Measurements from ENCODE around the gene TRPM4. TPM values are rescaled to one million over a fixed set of nuclear protein-coding genes. Genes with fewer than 3 reads are reported as not detected.

The TRPM4 gene
- polyA plus RNA-seq, 1 donor (not counting 4 experiments of a cell fraction or from before 2014, with no cell fraction given) = 16.1 TPM

GRCh38 chr19:49117677-49118564 is 39.7 kb upstream of the TRPM4 start:
- no peaks in the 10 kb centered on the region for H4K20me1 ChIP-seq (ENCODE audit: control insufficient read depth, extremely low read depth, insufficient read depth, low read length)
- dilution Hi-C loops (cut with MboI; ENCODE audit: extremely low pct_ligation_motif_present, low sequenced_read_pairs) = no loop called here
- peak overlapping the region; percentile 87 for H3K27ac ChIP-seq (ENCODE audit: control insufficient read depth, insufficient read depth, low read length)
- H3K4me1 ChIP-seq (ENCODE audit: control insufficient read depth, extremely low read depth, insufficient read depth, low read length) = peaks cover 17% of the 10 kb centered on the region
- TF ChIP-seq EZH2 (IDR thresholded peaks at IDR 0.05; ENCODE audit: low read length) (no peak), CTCF (optimal IDR thresholded peaks at IDR 0.05 in 1 of 3, IDR thresholded peaks at IDR 0.05 in 1 of 3, conservative IDR thresholded peaks at IDR 0.05 in 1 of 3; ENCODE audit: extremely low read depth in 1 of 3, insufficient read depth in 2 of 3, low read length in 3 of 3) (no peak)
- peak overlapping the region; percentile 83 for H2AFZ ChIP-seq (ENCODE audit: control insufficient read depth, low read length)
- DNase-seq (ENCODE audit: low read depth, low spot score) (no peak), FAIRE-seq (no peak)
- no peaks in the 10 kb centered on the region for H3K9me3 ChIP-seq (ENCODE audit: control insufficient read depth, low read depth, low read length)
- H3K9me1 ChIP-seq (ENCODE audit: control insufficient read depth, extremely low read depth, insufficient read depth, low read length) = no peaks in the 10 kb centered on the region
- no peaks in the 10 kb centered on the region for H3K27me3 ChIP-seq (ENCODE audit: control insufficient read depth, extremely low read depth, insufficient read depth, low read length)
- peak overlapping the region; percentile 83 for H3K9ac ChIP-seq (ENCODE audit: control insufficient read depth, extremely low read depth, insufficient read depth, low read length)
- H3K79me2 ChIP-seq (ENCODE audit: control insufficient read depth, insufficient read depth, low read length) = no peaks in the 10 kb centered on the region
- H3K4me3 ChIP-seq (ENCODE audit: control insufficient read depth in 2 of 3, extremely low read depth in 1 of 3, insufficient read depth in 2 of 3, low read depth in 1 of 3, low read length in 3 of 3) = peak overlapping the region; percentile 55 to 85 (median 83)
- H3K36me3 ChIP-seq (ENCODE audit: control insufficient read depth in 2 of 2, extremely low read depth in 1 of 2, insufficient read depth in 2 of 2, low read length in 2 of 2) = no peaks in the 10 kb centered on the region
- peak overlapping the region; percentile 98 for H3K4me2 ChIP-seq (ENCODE audit: control insufficient read depth, extremely low read depth, insufficient read depth, low read depth, low read length)

GRCh38 chr19:49118565-49119410 is 38.8 kb upstream of the TRPM4 start, which contains the start of gene C19orf73:
TSS of gene C19orf73 (minus strand) at chr19:49119143. CDS start at chr19:49119022, 121 bp downstream.
- Histone ChIP-seq H3K27me3 (ENCODE audit: control insufficient read depth, extremely low read depth, insufficient read depth, low read length) (no peaks in the 10 kb centered on the region), H2AFZ (ENCODE audit: control insufficient read depth, low read length) (peak within 1 kb of the TSS; percentile 83), H3K27ac (ENCODE audit: control insufficient read depth, insufficient read depth, low read length) (peak within 1 kb of the TSS; percentile 87), H3K36me3 (ENCODE audit: control insufficient read depth in 2 of 2, extremely low read depth in 1 of 2, insufficient read depth in 2 of 2, low read length in 2 of 2) (no peaks in the 10 kb centered on the region), H3K4me1 (ENCODE audit: control insufficient read depth, extremely low read depth, insufficient read depth, low read length) (peaks cover 15% of the 10 kb centered on the region), H3K9ac (ENCODE audit: control insufficient read depth, extremely low read depth, insufficient read depth, low read length) (peak within 1 kb of the TSS; percentile 83), H3K4me2 (ENCODE audit: control insufficient read depth, extremely low read depth, insufficient read depth, low read depth, low read length) (peak within 1 kb of the TSS; percentile 98), H3K9me1 (ENCODE audit: control insufficient read depth, extremely low read depth, insufficient read depth, low read length) (no peaks in the 10 kb centered on the region), H3K4me3 (ENCODE audit: control insufficient read depth in 2 of 3, extremely low read depth in 1 of 3, insufficient read depth in 2 of 3, low read depth in 1 of 3, low read length in 3 of 3) (peak within 1 kb of the TSS; percentile 55 to 85 (median 83)), H3K9me3 (ENCODE audit: control insufficient read depth, low read depth, low read length) (no peaks in the 10 kb centered on the region), H4K20me1 (ENCODE audit: control insufficient read depth, extremely low read depth, insufficient read depth, low read length) (no peaks in the 10 kb centered on the region), H3K79me2 (ENCODE audit: control insufficient read depth, insufficient read depth, low read length) (no peaks in the 10 kb centered on the region)
- dilution Hi-C loops (cut with MboI; ENCODE audit: extremely low pct_ligation_motif_present, low sequenced_read_pairs) = no loop called here
- TF ChIP-seq EZH2 (IDR thresholded peaks at IDR 0.05; ENCODE audit: low read length) (no peak), CTCF (optimal IDR thresholded peaks at IDR 0.05 in 1 of 3, IDR thresholded peaks at IDR 0.05 in 1 of 3, conservative IDR thresholded peaks at IDR 0.05 in 1 of 3; ENCODE audit: extremely low read depth in 1 of 3, insufficient read depth in 2 of 3, low read length in 3 of 3) (no peak)
- FAIRE-seq = no peak
- peak; percentile 59 for DNase-seq (ENCODE audit: low read depth, low spot score)
